Hepatocyte (in vitro differentiated cells): ENCODE data around the gene PGLYRP1.

Source experiments
- EZH2 ChIP-seq: fragments of 200-600 bp; sonication (generic); IDR thresholded peaks from 2 replicates; pipeline ENCODE4 v1.6.1; 2016; ENCODE audit warnings: antibody characterized with exemption, mild to moderate bottlenecking, borderline replicate concordance
- TF ChIP-seq, protein P1 (sequence below): fragments of 200-600 bp; sonication (generic); IDR thresholded peaks from 2 replicates; pipeline ENCODE4 v1.5.1; 2016; ENCODE audit warnings: antibody characterized with exemption, mild to moderate bottlenecking; ENCODE audit not compliant: poor library complexity

DNA sequence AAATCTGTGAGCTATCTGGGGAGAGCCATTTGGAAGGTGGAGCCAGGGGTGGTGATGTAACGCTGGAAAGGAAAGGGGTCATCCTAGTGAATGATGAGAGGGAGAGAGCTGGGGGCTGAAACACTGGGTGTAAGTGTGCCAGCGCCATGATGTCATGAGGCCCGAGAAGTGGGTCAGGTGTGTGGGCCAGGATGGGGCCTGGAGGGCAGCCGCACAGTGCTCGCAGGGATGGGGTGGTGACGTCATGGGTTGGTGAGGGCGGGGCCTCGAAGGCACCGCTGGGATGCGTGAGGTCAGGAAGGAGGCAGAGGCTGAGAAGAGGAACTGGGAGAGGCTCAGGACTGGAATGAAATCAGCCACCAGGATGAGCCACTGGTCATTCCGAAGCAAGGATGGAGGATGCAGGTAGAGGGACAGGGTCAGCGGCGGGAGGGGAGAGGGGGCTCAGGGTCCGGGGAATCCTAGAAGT is 23.2 kb downstream of the PGLYRP1 start:
- TF ChIP-seq EZH2, result no peak
- TF ChIP-seq, protein P1, sequence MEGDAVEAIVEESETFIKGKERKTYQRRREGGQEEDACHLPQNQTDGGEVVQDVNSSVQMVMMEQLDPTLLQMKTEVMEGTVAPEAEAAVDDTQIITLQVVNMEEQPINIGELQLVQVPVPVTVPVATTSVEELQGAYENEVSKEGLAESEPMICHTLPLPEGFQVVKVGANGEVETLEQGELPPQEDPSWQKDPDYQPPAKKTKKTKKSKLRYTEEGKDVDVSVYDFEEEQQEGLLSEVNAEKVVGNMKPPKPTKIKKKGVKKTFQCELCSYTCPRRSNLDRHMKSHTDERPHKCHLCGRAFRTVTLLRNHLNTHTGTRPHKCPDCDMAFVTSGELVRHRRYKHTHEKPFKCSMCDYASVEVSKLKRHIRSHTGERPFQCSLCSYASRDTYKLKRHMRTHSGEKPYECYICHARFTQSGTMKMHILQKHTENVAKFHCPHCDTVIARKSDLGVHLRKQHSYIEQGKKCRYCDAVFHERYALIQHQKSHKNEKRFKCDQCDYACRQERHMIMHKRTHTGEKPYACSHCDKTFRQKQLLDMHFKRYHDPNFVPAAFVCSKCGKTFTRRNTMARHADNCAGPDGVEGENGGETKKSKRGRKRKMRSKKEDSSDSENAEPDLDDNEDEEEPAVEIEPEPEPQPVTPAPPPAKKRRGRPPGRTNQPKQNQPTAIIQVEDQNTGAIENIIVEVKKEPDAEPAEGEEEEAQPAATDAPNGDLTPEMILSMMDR, result no peak
